BLaER1 treated with 17β-estradiol and CSF1 and Interleukin-3, amounts not matched to agents 10 nM and 100 nM (cell line): ENCODE data around the gene HAGH.

Experiments used
- H3K27ac ChIP-seq, 11 experiments: shearing (Covaris generic); formaldehyde crosslinking; 2 replicates each; pipeline ENCODE4 v1.8.1; 2022
- H3K27me3 ChIP-seq, 11 experiments: shearing (Covaris generic); formaldehyde crosslinking; 2 replicates each; pipeline ENCODE4 v1.8.1; 2022
- H3K36me3 ChIP-seq, 11 experiments: shearing (Covaris generic); formaldehyde crosslinking; 2 replicates each; pipeline ENCODE4 v1.8.1; 2022
- H3K4me1 ChIP-seq, 10 experiments: shearing (Covaris generic); formaldehyde crosslinking; 2 replicates each; pipeline ENCODE4 v1.8.1; 2022
- H3K4me2 ChIP-seq, 11 experiments: shearing (Covaris generic); formaldehyde crosslinking; 2 replicates each; pipeline ENCODE4 v1.8.1; 2022
- H3K4me3 ChIP-seq, 10 experiments: shearing (Covaris generic); formaldehyde crosslinking; 2 replicates each; pipeline ENCODE4 v1.8.1; 2022
- H3K9ac ChIP-seq, 11 experiments: shearing (Covaris generic); formaldehyde crosslinking; 2 replicates each; pipeline ENCODE4 v1.8.1; 2022
- H3K9me3 ChIP-seq, 11 experiments: shearing (Covaris generic); formaldehyde crosslinking; replicated peaks in 1 of 11; 2 replicates each; pipeline ENCODE4 v1.8.1; 2022
- H4K20me1 ChIP-seq, 11 experiments: shearing (Covaris generic); formaldehyde crosslinking; 2 replicates each; pipeline ENCODE4 v1.8.1; 2022
- Cebpa-rat ChIP-seq, 11 experiments: shearing (Covaris generic); IDR thresholded peaks; 2 replicates each; pipeline ENCODE4 v1.8.1; 2022

Gene HAGH

GRCh38 chr16:1825381-1825863, 1.2 kb downstream of the HAGH start:
- no peaks in the 10 kb centered on the region for H3K9me3 ChIP-seq
- H3K9ac ChIP-seq = peak overlapping the region; percentile 81 to 91 (median 86); a peak in 20 of 22 replicates
- H3K4me2 ChIP-seq = peak overlapping the region; percentile 87 to 100 (median 97)
- H3K27me3 ChIP-seq = no peaks in the 10 kb centered on the region
- TF ChIP-seq Cebpa-rat (IDR thresholded peaks at IDR 0.05) = no peak
- H3K36me3 ChIP-seq = peaks cover 22 to 43% (median 30%) of the 10 kb centered on the region in 11 experiments; a peak in 20 of 22 replicates
- peaks cover 32 to 51% (median 34%) of the 10 kb centered on the region in 10 experiments for H3K4me1 ChIP-seq
- H4K20me1 ChIP-seq = peaks cover 5 to 54% (median 31%) of the 10 kb centered on the region in 11 experiments; a peak in 16 of 22 replicates
- peak overlapping the region; percentile 73 to 96 (median 85) for H3K4me3 ChIP-seq
- H3K27ac ChIP-seq = peak overlapping the region in 2 of 11 experiments; percentile 80 to 88; a peak in 4 of 22 replicates

GRCh38 chr16:1823821-1824220, 2.8 kb downstream of the HAGH start:
- no peak overlapping the region for H3K4me3 ChIP-seq
- H3K36me3 ChIP-seq = peaks cover 11 to 43% (median 34%) of the 10 kb centered on the region in 11 experiments; a peak in 19 of 22 replicates
- no peaks in the 10 kb centered on the region for H3K9me3 ChIP-seq
- TF ChIP-seq Cebpa-rat (IDR thresholded peaks at IDR 0.05) = no peak
- H3K4me1 ChIP-seq = peaks cover 25 to 35% (median 27%) of the 10 kb centered on the region in 10 experiments
- H3K9ac ChIP-seq = peak overlapping the region in 5 of 11 experiments; percentile 2 to 65 (median 39); a peak in 4 of 22 replicates
- H3K4me2 ChIP-seq = peak overlapping the region in 2 of 11 experiments; percentile 87 to 97; a peak in 2 of 22 replicates
- H3K27me3 ChIP-seq = no peaks in the 10 kb centered on the region
- H3K27ac ChIP-seq = no peak overlapping the region
- H4K20me1 ChIP-seq = peaks cover 5 to 54% (median 25%) of the 10 kb centered on the region in 11 experiments; a peak in 16 of 22 replicates

DNA sequence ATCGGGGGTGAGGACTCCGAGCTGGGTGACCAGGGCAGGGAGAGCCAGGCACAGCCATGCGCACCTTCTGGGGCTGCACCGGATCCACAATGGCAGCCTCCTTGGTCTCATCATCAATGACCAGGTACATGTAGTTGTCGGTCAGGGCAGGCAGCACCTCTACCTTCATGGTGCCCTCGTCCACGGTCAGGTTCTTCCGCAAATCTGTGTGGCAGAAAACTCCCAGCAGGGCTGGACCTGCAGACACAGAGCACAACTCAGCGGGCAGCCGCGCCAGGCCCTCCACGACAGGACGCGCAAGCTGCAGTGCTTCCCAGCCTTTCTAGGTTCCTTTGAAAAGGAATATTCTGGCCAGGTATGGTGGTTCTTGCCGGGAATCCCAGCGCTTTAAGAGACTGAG, 3.8 kb downstream of the HAGH start:
- Histone ChIP-seq H3K4me1 (peaks cover 15 to 25% (median 17%) of the 10 kb centered on the region in 10 experiments), H3K4me2 (no peak overlapping the region), H3K9me3 (no peaks in the 10 kb centered on the region), H4K20me1 (peaks cover 0 to 55% (median 27%) of the 10 kb centered on the region in 11 experiments; a peak in 14 of 22 replicates), H3K27me3 (no peaks in the 10 kb centered on the region), H3K27ac (no peak overlapping the region), H3K4me3 (no peak overlapping the region), H3K36me3 (peaks cover 11 to 53% (median 41%) of the 10 kb centered on the region in 11 experiments; a peak in 19 of 22 replicates), H3K9ac (peak overlapping the region in 1 of 11 experiments; percentile 23; a peak in 1 of 22 replicates)
- no peak for TF ChIP-seq Cebpa-rat (IDR thresholded peaks at IDR 0.05)

DNA sequence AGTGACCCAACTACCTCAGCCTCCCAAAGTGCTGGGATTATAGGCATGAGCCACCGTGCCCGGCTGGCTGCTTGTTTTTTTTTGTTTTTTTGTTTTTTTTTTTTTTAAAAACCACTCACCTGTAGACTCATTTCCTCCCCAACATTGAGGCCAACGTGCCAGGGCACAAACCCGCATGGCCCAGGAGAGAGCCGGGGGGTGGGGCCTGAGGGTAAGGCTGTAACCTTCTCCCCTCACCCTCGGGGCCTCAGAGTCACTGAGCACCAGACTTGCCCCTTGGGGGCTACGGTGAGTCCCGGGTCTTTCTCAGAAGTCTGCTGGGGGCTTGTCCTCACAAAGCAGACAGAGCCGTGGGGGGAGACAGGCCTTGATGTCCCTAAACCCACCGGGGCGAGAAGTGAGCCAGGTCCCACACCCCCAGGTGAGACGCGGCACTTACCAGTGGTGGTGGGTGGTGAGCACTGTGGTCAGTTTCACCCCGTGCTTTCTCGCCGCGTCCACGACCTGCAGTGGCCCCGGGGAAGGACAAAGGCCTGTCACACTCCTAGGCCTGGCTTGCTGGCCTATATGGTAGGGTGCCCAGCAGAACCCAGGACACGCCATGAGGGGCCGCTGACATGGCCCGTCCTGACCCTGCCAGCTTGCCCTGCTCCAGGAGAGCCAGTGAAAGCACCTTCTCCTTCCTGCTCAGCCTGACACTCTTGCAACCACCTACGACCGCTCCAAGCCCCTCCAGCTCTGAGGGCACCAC, 4.6 kb downstream of the HAGH start:
- H3K36me3 ChIP-seq = peaks cover 11 to 60% (median 49%) of the 10 kb centered on the region in 11 experiments; a peak in 21 of 22 replicates
- H3K27me3 ChIP-seq = no peaks in the 10 kb centered on the region
- H3K4me1 ChIP-seq = peaks cover 11 to 24% (median 13%) of the 10 kb centered on the region in 10 experiments
- H3K4me2 ChIP-seq = no peak overlapping the region
- peaks cover 0 to 63% (median 21%) of the 10 kb centered on the region in 11 experiments; a peak in 14 of 22 replicates for H4K20me1 ChIP-seq
- H3K4me3 ChIP-seq = no peak overlapping the region
- peak overlapping the region in 3 of 11 experiments; percentile 23 to 58 (median 24); a peak in 2 of 22 replicates for H3K9ac ChIP-seq
- no peaks in the 10 kb centered on the region for H3K9me3 ChIP-seq
- no peak overlapping the region for H3K27ac ChIP-seq
- TF ChIP-seq Cebpa-rat (IDR thresholded peaks at IDR 0.05) = no peak

- Histone ChIP-seq H3K4me2 (no peak overlapping the region), H3K9ac (no peak overlapping the region; a peak in 1 of 22 replicates), H4K20me1 (peaks cover 0 to 72% (median 20%) of the 10 kb centered on the region in 11 experiments; a peak in 15 of 22 replicates), H3K36me3 (peaks cover 21 to 71% (median 60%) of the 10 kb centered on the region in 11 experiments), H3K4me3 (no peak overlapping the region), H3K9me3 (no peaks in the 10 kb centered on the region), H3K27ac (no peak overlapping the region), H3K4me1 (peaks cover 9 to 24% (median 12%) of the 10 kb centered on the region in 10 experiments), H3K27me3 (no peaks in the 10 kb centered on the region)
- TF ChIP-seq Cebpa-rat (IDR thresholded peaks at IDR 0.05) = no peak
Measured at GRCh38 chr16:1820946-1821290, 5.7 kb downstream of the HAGH start.

DNA sequence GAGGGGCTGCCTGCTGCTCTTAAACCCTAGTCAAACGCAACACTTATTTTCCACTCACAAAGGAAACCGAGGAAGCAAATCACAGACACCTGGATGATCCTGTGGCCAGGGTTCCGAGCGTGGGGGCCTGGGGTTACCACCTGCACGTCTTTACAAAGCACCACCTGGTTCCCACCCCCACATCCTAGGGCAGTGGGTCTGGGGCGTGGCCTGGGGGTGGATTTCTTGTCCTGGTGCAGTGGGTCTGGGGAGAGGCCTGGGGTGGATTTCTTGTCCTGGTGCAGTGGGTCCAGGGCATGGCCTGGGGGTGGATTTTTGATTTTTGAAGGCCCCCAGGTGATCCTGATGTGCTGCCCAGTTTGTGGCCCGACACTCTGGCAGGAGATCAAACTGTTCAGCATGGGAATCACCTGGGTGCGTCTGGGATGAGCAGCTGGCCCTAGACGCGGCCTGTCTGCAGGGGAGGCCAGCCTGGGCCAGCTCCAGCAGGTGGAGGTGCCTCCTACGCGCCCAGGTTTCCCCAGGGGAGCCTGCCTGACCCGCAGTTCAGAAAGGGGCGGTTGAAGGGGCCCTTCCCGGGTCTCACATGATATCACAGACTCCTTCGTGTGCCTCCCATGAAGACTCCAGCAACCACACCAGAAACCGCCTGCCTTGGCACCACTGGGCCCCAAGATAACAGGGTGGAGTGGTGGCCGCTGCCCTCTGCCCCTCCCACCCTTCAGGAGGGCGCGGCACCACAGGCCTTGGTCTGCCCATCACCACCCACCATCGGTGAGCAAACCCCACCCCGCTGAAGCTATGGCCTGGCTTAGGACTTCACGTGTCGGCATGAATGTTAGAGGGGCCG, 6.3 kb downstream of the HAGH start:
- H3K9ac ChIP-seq = peak overlapping the region in 1 of 11 experiments; percentile 24; a peak in 2 of 22 replicates
- H3K4me3 ChIP-seq = no peak overlapping the region
- H3K9me3 ChIP-seq = no peaks in the 10 kb centered on the region
- TF ChIP-seq Cebpa-rat (IDR thresholded peaks at IDR 0.05) = no peak
- peaks cover 3 to 19% (median 6%) of the 10 kb centered on the region in 10 experiments; a peak in 19 of 20 replicates for H3K4me1 ChIP-seq
- H3K27me3 ChIP-seq = no peaks in the 10 kb centered on the region
- H3K27ac ChIP-seq = no peak overlapping the region
- peaks cover 26 to 77% (median 61%) of the 10 kb centered on the region in 11 experiments for H3K36me3 ChIP-seq
- no peak overlapping the region for H3K4me2 ChIP-seq
- H4K20me1 ChIP-seq = peaks cover 0 to 69% (median 17%) of the 10 kb centered on the region in 11 experiments; a peak in 15 of 22 replicates

DNA sequence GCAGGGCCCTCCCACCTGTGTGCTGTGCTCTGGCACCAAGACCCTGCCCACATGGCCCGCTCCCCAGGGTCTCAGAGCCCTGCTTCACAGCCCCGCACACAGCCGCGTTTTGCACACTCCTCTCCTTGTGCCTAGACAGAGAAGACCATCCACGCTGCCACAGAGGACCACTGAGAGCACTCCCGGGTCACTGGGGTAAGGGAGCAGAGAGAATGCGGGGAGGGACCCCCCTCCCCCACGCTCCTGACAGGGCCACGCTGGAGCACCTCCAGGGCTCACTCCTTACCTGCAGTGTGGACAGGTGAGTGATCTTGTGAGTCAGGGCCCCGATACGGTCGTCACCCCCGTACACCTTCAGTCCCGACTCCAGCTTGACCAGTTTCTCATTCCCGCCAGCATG, 7.0 kb downstream of the HAGH start:
- Histone ChIP-seq H3K9me3 (no peaks in the 10 kb centered on the region), H4K20me1 (peaks cover 0 to 62% (median 16%) of the 10 kb centered on the region in 11 experiments; a peak in 15 of 22 replicates), H3K4me3 (no peak overlapping the region), H3K36me3 (peaks cover 26 to 84% (median 61%) of the 10 kb centered on the region in 11 experiments), H3K4me1 (peaks cover 0 to 12% (median 0%) of the 10 kb centered on the region in 10 experiments; a peak in 7 of 20 replicates), H3K27ac (no peak overlapping the region), H3K4me2 (no peak overlapping the region), H3K9ac (no peak overlapping the region), H3K27me3 (no peaks in the 10 kb centered on the region)
- no peak for TF ChIP-seq Cebpa-rat (IDR thresholded peaks at IDR 0.05)

DNA sequence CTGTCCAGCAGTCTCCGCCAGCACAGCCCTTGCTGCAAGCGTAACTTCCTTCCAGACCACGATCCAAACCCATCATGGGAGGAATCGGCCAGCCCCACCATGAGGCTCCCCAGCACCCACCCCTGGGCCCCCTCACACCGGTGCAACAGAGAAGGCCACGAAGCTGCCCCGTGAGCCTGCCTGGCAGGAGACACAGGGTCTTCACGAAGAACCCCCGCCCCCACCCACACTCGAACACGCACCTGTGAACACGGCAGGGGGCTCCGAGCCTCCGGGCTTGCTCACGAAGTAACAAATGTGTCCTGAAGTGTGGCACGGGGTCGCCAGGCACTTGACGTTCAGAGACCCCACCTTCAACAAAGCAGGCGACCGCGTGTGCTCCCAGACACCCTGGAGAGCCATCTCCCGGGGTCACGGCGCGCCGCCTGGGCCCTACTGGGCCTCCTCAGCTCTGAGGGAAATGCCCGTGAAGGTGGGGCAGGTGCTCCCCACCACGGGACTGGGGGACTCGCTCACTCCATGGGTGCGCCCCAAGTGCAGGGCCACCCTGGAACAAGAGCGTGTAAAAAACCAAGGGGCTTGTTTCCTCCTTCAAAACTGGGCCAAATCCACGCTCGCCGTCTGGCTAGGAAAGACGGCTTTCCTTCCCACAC, 7.6 kb downstream of the HAGH start:
- Histone ChIP-seq H3K4me2 (no peak overlapping the region), H3K36me3 (peaks cover 26 to 90% (median 61%) of the 10 kb centered on the region in 11 experiments), H3K4me3 (no peak overlapping the region), H4K20me1 (peaks cover 0 to 56% (median 12%) of the 10 kb centered on the region in 11 experiments; a peak in 14 of 22 replicates), H3K27me3 (no peaks in the 10 kb centered on the region), H3K4me1 (peaks cover 0 to 6% (median 0%) of the 10 kb centered on the region in 10 experiments; a peak in 5 of 20 replicates), H3K9ac (no peak overlapping the region), H3K27ac (no peak overlapping the region), H3K9me3 (no peaks in the 10 kb centered on the region)
- no peak for TF ChIP-seq Cebpa-rat (IDR thresholded peaks at IDR 0.05)
